ENCODE results near the gene ECSIT.
A peak's percentile ranks its signal among the peaks of the same experiment; 100 is the strongest.

The ECSIT gene

DNA sequence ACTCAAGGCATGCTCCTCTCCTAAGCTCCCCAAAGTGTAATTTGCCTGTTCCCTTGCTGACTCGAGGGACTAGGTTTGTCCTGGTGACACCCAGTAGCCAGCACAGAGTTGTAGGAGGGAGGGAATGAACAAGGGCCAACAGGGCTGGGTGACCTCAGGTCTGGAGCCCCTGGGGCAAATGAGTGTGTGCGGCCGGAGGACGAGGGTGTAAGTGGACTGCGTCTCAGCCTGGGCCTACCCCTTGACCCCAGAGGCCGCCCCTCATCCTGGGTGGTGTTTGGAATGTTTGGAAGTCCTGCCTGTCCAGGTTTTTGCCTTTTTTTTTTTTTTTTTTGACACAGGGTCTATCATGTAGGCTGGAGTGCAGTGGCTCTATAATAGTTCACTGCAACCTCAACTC lies 22.0 kb downstream of the ECSIT start:
- Histone ChIP-seq H3K9ac (ENCODE audit: insufficient read length, low read depth) (peak overlapping the region; percentile 33), H3K27me3 (ENCODE audit: insufficient read depth, insufficient read length) (no peaks in the 10 kb centered on the region), H3K36me3 (ENCODE audit: insufficient read depth, insufficient read length, low read length) (peaks cover 34% of the 10 kb centered on the region), H3K4me3 (ENCODE audit: insufficient read length, low read depth) (no peak overlapping the region), H3K9me3 (ENCODE audit: insufficient read depth, low read length) (no peaks in the 10 kb centered on the region), H3K4me1 (ENCODE audit: insufficient read depth, insufficient read length) (peaks cover 20% of the 10 kb centered on the region)
- no peak for DNase-seq (ENCODE audit: low read depth, low spot score)
- TF ChIP-seq ZNF274 (IDR thresholded peaks at IDR 0.05; ENCODE audit: low read depth, low read length): no peak
- no peak for TF ChIP-seq YY1 (IDR thresholded peaks at IDR 0.05; ENCODE audit: insufficient read depth, insufficient read length)
- TF ChIP-seq SUZ12 (IDR thresholded peaks at IDR 0.05; ENCODE audit: extremely low read depth, insufficient read depth, insufficient read length): no peak

DNA sequence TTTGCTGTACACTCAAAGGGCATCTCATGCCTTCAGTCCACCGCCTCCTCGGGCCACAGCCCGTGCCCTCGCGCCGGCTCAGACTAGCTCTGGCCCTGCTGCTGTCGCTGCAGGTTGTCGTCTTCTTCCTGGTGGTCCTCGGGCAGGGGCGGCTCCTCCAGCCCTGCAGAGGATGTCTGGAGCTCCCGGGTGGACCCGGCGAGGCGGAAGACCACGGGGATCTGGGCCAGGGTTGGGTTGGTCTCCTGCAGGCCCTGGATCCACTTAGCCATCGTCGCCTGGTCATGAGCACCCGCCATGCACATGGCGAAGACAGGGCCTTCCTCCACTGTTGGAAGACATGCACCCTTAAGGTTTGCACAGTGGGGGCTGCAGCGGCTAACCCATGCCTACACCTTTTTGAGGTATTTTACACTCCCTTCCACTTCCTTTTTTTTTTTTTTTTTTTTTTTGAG lies 22.8 kb downstream of the ECSIT start:
- H3K36me3 ChIP-seq (ENCODE audit: insufficient read depth, insufficient read length, low read length): peaks cover 34% of the 10 kb centered on the region
- DNase-seq (ENCODE audit: low read depth, low spot score): no peak
- H3K27me3 ChIP-seq (ENCODE audit: insufficient read depth, insufficient read length): no peaks in the 10 kb centered on the region
- no peak for TF ChIP-seq YY1 (IDR thresholded peaks at IDR 0.05; ENCODE audit: insufficient read depth, insufficient read length)
- TF ChIP-seq SUZ12 (IDR thresholded peaks at IDR 0.05; ENCODE audit: extremely low read depth, insufficient read depth, insufficient read length): no peak
- no peak for TF ChIP-seq ZNF274 (IDR thresholded peaks at IDR 0.05; ENCODE audit: low read depth, low read length)
- peaks cover 20% of the 10 kb centered on the region for H3K4me1 ChIP-seq (ENCODE audit: insufficient read depth, insufficient read length)
- H3K9ac ChIP-seq (ENCODE audit: insufficient read length, low read depth): peak overlapping the region; percentile 98
- peak overlapping the region; percentile 85 for H3K4me3 ChIP-seq (ENCODE audit: insufficient read length, low read depth)
- no peaks in the 10 kb centered on the region for H3K9me3 ChIP-seq (ENCODE audit: insufficient read depth, low read length)

DNA sequence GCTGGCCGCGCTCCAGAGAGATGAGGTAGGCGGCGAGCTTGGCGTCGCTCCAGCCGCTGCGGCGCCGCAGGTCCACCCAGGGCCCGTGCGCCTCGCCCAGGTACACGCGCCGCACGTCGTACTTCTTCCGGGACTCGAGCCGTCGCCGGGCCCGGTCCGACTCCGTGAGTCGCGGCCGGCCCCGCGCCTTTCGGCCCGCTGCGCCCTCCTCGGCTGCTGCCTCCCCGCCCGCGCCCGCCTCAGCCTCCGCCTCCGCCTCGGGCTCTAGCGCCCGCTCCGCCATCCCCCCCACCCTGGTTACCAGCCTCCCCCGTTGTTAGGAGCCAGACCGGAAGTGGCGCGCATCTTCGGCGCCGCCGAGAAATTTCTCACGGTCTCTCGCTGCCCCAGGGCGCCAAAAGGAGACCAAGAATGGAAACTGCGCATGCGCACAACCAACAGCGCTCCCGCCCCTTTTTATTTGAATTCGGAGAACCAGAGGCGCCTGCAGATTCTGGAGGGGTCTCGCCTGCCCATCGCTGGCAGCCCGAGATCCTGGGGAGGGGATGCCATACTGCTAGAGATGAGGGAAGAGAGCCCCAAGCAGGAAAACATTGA lies 23.3 kb downstream of the ECSIT start, which contains the start of gene ZNF653:
ZNF653 (minus strand) TSS at position 336 of the 597 bp plus-strand sequence; CDS start at position 283, 53 bp downstream.
- H3K36me3 ChIP-seq (ENCODE audit: insufficient read depth, insufficient read length, low read length): peaks cover 29% of the 10 kb centered on the region
- H3K4me3 ChIP-seq (ENCODE audit: insufficient read length, low read depth): peak within 1 kb of the TSS; percentile 85
- TF ChIP-seq SUZ12 (IDR thresholded peaks at IDR 0.05; ENCODE audit: extremely low read depth, insufficient read depth, insufficient read length) (no peak), ZNF274 (IDR thresholded peaks at IDR 0.05; ENCODE audit: low read depth, low read length) (no peak), YY1 (IDR thresholded peaks at IDR 0.05; ENCODE audit: insufficient read depth, insufficient read length) (no peak)
- no peaks in the 10 kb centered on the region for H3K27me3 ChIP-seq (ENCODE audit: insufficient read depth, insufficient read length)
- no peaks in the 10 kb centered on the region for H3K9me3 ChIP-seq (ENCODE audit: insufficient read depth, low read length)
- H3K9ac ChIP-seq (ENCODE audit: insufficient read length, low read depth): peak within 1 kb of the TSS; percentile 98
- peaks cover 20% of the 10 kb centered on the region for H3K4me1 ChIP-seq (ENCODE audit: insufficient read depth, insufficient read length)
- DNase-seq (ENCODE audit: low read depth, low spot score): peak; percentile 95

DNA sequence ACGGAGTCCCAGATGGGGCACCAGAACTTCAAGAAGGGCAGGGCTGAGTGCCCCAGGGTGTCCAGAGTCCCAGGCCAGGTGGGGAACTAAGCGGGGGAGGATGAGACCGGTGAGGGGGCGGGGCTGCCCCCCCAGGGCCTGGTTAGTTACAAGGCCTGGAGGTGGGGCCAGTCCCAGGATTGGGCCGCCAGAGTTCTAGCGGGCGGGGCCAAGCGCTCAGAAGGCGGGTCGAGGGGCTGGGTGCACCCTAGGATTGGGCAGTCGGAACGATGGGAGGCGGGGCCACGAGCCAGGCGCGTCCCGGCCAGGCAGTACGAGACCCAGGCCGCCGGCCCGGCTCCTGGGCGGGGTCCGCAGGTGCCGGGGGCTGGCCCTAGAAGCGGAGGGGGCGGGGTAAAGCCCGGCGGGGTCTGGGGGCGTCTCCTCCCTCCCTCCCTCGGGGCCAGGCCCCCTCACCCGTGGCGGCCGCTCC lies 23.9 kb downstream of the ECSIT start:
- Histone ChIP-seq H3K36me3 (ENCODE audit: insufficient read depth, insufficient read length, low read length) (peaks cover 26% of the 10 kb centered on the region), H3K9ac (ENCODE audit: insufficient read length, low read depth) (peak overlapping the region; percentile 98), H3K27me3 (ENCODE audit: insufficient read depth, insufficient read length) (no peaks in the 10 kb centered on the region), H3K4me1 (ENCODE audit: insufficient read depth, insufficient read length) (peaks cover 20% of the 10 kb centered on the region), H3K4me3 (ENCODE audit: insufficient read length, low read depth) (peak overlapping the region; percentile 85), H3K9me3 (ENCODE audit: insufficient read depth, low read length) (no peaks in the 10 kb centered on the region)
- DNase-seq (ENCODE audit: low read depth, low spot score): peak; percentile 93
- no peak for TF ChIP-seq ZNF274 (IDR thresholded peaks at IDR 0.05; ENCODE audit: low read depth, low read length)
- TF ChIP-seq SUZ12 (IDR thresholded peaks at IDR 0.05; ENCODE audit: extremely low read depth, insufficient read depth, insufficient read length): no peak
- TF ChIP-seq YY1 (IDR thresholded peaks at IDR 0.05; ENCODE audit: insufficient read depth, insufficient read length): no peak

DNA sequence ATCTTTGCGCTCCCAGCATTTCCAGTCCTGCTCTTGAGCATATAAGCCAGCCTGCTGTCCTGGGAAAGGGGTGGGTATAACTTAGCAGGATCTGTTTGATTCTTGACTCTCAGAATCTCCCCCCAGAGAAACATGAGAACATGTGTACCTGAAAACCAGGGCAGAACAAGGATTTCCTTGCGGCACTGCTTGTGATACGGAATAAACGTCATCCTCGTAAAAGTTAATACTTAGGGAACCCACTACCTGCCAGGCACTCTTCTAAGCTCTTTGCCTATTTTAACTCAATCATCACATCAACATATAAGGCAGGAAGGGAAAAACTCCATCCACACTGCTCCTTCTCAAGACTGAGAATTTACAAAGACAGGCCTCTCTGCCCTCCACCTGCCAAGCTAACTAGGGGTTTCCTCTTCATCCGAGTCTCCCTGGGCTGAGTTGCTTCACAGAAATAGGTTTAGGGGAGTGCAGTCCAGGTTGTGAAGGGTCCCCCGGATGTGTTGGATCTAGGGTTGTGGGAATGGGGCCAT lies 24.4 kb downstream of the ECSIT start:
- Histone ChIP-seq H3K9me3 (ENCODE audit: insufficient read depth, low read length) (no peaks in the 10 kb centered on the region), H3K9ac (ENCODE audit: insufficient read length, low read depth) (peak overlapping the region; percentile 68), H3K4me1 (ENCODE audit: insufficient read depth, insufficient read length) (peaks cover 20% of the 10 kb centered on the region), H3K36me3 (ENCODE audit: insufficient read depth, insufficient read length, low read length) (peaks cover 26% of the 10 kb centered on the region), H3K27me3 (ENCODE audit: insufficient read depth, insufficient read length) (no peaks in the 10 kb centered on the region), H3K4me3 (ENCODE audit: insufficient read length, low read depth) (peak overlapping the region; percentile 43)
- DNase-seq (ENCODE audit: low read depth, low spot score): no peak
- TF ChIP-seq ZNF274 (IDR thresholded peaks at IDR 0.05; ENCODE audit: low read depth, low read length): no peak

DNA sequence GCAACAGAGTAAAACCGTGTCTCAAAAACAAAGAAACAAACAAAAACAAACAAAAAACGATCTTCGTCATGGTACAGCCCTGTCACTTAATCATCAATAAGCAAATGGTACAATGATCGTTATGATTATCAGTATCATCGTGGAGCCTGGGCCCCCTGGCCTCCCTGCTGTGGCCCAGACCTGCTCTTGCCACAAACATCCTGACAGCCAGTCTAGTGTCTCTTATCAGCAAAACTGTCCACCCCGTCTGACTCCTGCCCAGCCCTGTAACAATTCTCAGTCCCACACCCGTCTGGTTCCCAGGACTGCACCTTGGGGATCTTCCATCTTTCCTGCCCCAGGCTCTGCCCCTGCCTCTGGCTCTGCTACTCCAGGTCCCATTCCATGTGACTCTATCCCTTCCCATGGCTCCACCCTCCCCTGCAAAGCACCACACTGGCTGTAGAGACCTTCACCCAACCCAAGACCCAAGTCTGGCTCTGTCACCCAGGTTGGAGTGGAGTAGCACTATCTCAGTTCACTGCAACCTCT lies 29.0 kb downstream of the ECSIT start:
- Histone ChIP-seq H3K4me1 (ENCODE audit: insufficient read depth, insufficient read length) (peaks cover 9% of the 10 kb centered on the region), H3K27me3 (ENCODE audit: insufficient read depth, insufficient read length) (no peaks in the 10 kb centered on the region), H3K9me3 (ENCODE audit: insufficient read depth, low read length) (no peaks in the 10 kb centered on the region), H3K36me3 (ENCODE audit: insufficient read depth, insufficient read length, low read length) (peaks cover 34% of the 10 kb centered on the region), H3K9ac (ENCODE audit: insufficient read length, low read depth) (no peak overlapping the region), H3K4me3 (ENCODE audit: insufficient read length, low read depth) (no peak overlapping the region)
- TF ChIP-seq YY1 (IDR thresholded peaks at IDR 0.05; ENCODE audit: insufficient read depth, insufficient read length) (no peak), ZNF274 (IDR thresholded peaks at IDR 0.05; ENCODE audit: low read depth, low read length) (no peak), SUZ12 (IDR thresholded peaks at IDR 0.05; ENCODE audit: extremely low read depth, insufficient read depth, insufficient read length) (no peak)
- no peak for DNase-seq (ENCODE audit: low read depth, low spot score)

DNA sequence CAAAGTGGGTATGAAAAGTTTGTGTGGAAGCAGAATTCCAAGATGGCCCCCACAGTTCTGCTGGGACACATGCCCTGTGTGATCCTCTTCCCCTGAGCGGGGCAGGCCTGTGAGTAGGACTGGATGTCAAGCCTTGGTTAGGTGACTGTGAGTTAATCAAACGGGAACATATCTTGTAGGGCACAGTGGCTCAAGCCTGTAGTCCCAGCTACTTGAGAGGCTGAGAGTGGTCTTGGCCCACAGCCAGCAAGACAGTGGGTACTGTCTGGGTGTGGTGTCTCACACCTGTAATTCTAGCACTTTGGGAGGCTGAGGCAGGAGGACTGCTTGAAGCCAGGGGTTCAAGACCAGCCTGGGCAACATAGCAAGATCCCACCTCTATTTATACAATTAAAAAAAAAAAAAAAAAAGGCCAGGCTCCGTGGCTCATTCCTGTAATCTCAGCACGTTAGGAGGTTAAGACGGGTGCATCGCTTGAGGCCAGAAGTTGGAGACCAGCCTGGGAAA lies 29.7 kb downstream of the ECSIT start:
- Histone ChIP-seq H3K9me3 (ENCODE audit: insufficient read depth, low read length) (no peaks in the 10 kb centered on the region), H3K36me3 (ENCODE audit: insufficient read depth, insufficient read length, low read length) (peaks cover 39% of the 10 kb centered on the region), H3K27me3 (ENCODE audit: insufficient read depth, insufficient read length) (no peaks in the 10 kb centered on the region), H3K9ac (ENCODE audit: insufficient read length, low read depth) (no peak overlapping the region), H3K4me1 (ENCODE audit: insufficient read depth, insufficient read length) (peaks cover 5% of the 10 kb centered on the region), H3K4me3 (ENCODE audit: insufficient read length, low read depth) (no peak overlapping the region)
- no peak for TF ChIP-seq SUZ12 (IDR thresholded peaks at IDR 0.05; ENCODE audit: extremely low read depth, insufficient read depth, insufficient read length)
- DNase-seq (ENCODE audit: low read depth, low spot score): no peak

Data from NT2/D1 (cell line).